T-cell (primary cell): ENCODE measurements around the gene C2CD3. TPM values are rescaled to one million over a fixed set of nuclear protein-coding genes. Genes with fewer than 3 reads are reported as not detected.

ENCODE experiments used
- ATAC-seq, 4 experiments: fragments of 200-7000 bp in 3 of 4; fragments of 150-1000 bp in 1 of 4; cut with Tn5 transposase; replicated peaks in 1 of 4; 1 replicate in 3 of 4; 2 replicates in 1 of 4; pipeline ENCODE4 v1.10.0; 2021; ENCODE audit warnings: moderate library complexity in 3 of 4, mild to moderate bottlenecking in 2 of 4, moderate number of reproducible peaks in 1 of 4
- CTCF ChIA-PET, 2 donors: fragments of 300-600 bp; sonication (Branson Sonifier 250); formaldehyde crosslinking; loops; one replicate each; lab custom pipeline; 2022; ENCODE audit warnings: antibody characterized with exemption in 2 of 2; lab: Charles Lee
- POLR2A ChIA-PET, 2 donors: fragments of 300-600 bp; sonication (Branson Sonifier 250); formaldehyde crosslinking; loops; one replicate each; lab custom pipeline; 2022; ENCODE audit warnings: antibody characterized with exemption in 2 of 2; lab: Charles Lee
- DNase-seq, 35 experiments: peaks; one replicate each; pipeline versions ENCODE4 v3.0.0 to v3.0.0-alpha.2; 2013 to 2023
- H3K27ac ChIP-seq: one replicate; pipeline ENCODE4 v1.5.1; 2013; ENCODE audit warnings: low read length
- H3K27me3 ChIP-seq, 2 experiments: replicated peaks in 1 of 2; 1 replicate in 1 of 2; 2 replicates in 1 of 2; pipeline versions ENCODE4 v1.6.1 to v1.7.0; 2013; ENCODE audit warnings: low read length in 1 of 2, mixed read lengths in 1 of 2; ENCODE audit not compliant: control insufficient read depth in 2 of 2, insufficient read depth in 2 of 2; ENCODE audit errors: extremely low read depth in 1 of 2
- H3K36me3 ChIP-seq, 2 donors: 1 replicate in 1 of 2; 2 replicates in 1 of 2; pipeline versions ENCODE4 v1.6.1 to v1.7.0; 2013; ENCODE audit warnings: low read length in 1 of 2; ENCODE audit not compliant: control insufficient read depth in 2 of 2, insufficient read depth in 1 of 2; ENCODE audit errors: extremely low read depth in 1 of 2
- H3K4me1 ChIP-seq, 2 experiments: 1 replicate in 1 of 2; 2 replicates in 1 of 2; pipeline versions ENCODE4 v1.6.1 to v1.7.0; 2013; ENCODE audit warnings: low read length in 2 of 2, mixed read lengths in 1 of 2; ENCODE audit not compliant: insufficient read depth in 2 of 2, control insufficient read depth in 1 of 2; ENCODE audit errors: extremely low read depth in 1 of 2
- H3K4me3 ChIP-seq, 2 donors: 1 replicate in 1 of 2; 2 replicates in 1 of 2; pipeline versions ENCODE4 v1.5.1 to v1.7.0; 2013; ENCODE audit warnings: mild to moderate bottlenecking in 2 of 2, low read length in 1 of 2, moderate library complexity in 1 of 2; ENCODE audit not compliant: control insufficient read depth in 1 of 2; ENCODE audit errors: extremely low read depth in 1 of 2
- H3K9me3 ChIP-seq: 2 replicates; pipeline ENCODE4 v1.7.0; 2013
- H3K27ac Mint-ChIP-seq, 2 donors: one replicate each; pipeline ENCODE4 v1.8.0; 2020 to 2021; ENCODE audit warnings: mild to moderate bottlenecking in 2 of 2, mixed read lengths in 2 of 2
- H3K27me3 Mint-ChIP-seq, 2 donors: one replicate each; pipeline ENCODE4 v1.8.0; 2021 to 2022; ENCODE audit warnings: mixed read lengths in 2 of 2
- H3K36me3 Mint-ChIP-seq: one replicate; pipeline ENCODE4 v1.8.0; 2021; ENCODE audit warnings: mixed read lengths
- H3K4me1 Mint-ChIP-seq, 3 donors: one replicate each; pipeline ENCODE4 v1.8.0; 2020 to 2022; ENCODE audit warnings: mixed read lengths in 3 of 3, mild to moderate bottlenecking in 1 of 3
- H3K4me3 Mint-ChIP-seq, 3 donors: one replicate each; pipeline ENCODE4 v1.8.0; 2020 to 2022; ENCODE audit warnings: mild to moderate bottlenecking in 3 of 3, mixed read lengths in 3 of 3, moderate library complexity in 3 of 3
- H3K9me3 Mint-ChIP-seq, 3 donors: one replicate each; pipeline ENCODE4 v1.8.0; 2020 to 2022; ENCODE audit warnings: mixed read lengths in 3 of 3
- WGBS: methylation state at CpG from one replicate; pipeline ENCODE4 v1.1.5; 2013; ENCODE audit warnings: missing lambda C conversion rate; ENCODE audit not compliant: insufficient coverage; 5-methylcytosine and 5-hydroxymethylcytosine counted together
- total RNA-seq, 35 experiments: library from RNA in 6 of 35; stranded (reverse) in 6 of 35; fragments of 120-200 nt in 1 of 35; gene quantifications; one replicate each; pipeline versions ENCODE4 v1.2.1 to v1.2.4 and lab custom pipeline; 2013 to 2026

Gene C2CD3
- total RNA-seq, 5 donors from 2014 or later (not counting 1 experiment from before 2014, with no cell fraction given) = 37.0 to 47.7 (median 41.0) TPM

DNA sequence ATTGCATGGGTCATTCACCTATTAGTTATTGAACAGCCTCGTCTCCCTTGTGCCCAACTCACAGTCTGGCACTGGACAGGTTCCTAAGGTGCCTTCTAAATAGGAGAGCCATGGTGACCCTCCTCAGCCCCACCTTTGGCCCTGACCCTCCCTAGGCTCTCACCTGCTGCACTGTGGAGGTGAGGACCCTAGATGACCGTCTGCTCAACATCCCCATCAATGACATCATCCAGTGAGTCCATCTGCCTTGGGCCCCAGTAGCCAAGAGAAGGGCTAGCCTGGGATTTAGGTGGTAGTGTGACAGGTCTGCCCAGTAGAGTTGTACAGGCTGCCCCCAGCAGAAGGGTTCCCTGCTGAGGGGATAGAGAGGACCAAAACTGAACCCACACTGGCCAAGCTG is 201.7 kb downstream of the C2CD3 start:
- peak overlapping the region; percentile 76 for H3K27ac ChIP-seq
- H3K4me1 Mint-ChIP-seq = peaks cover 72 to 87% (median 83%) of the 10 kb centered on the region in 3 donors

DNA sequence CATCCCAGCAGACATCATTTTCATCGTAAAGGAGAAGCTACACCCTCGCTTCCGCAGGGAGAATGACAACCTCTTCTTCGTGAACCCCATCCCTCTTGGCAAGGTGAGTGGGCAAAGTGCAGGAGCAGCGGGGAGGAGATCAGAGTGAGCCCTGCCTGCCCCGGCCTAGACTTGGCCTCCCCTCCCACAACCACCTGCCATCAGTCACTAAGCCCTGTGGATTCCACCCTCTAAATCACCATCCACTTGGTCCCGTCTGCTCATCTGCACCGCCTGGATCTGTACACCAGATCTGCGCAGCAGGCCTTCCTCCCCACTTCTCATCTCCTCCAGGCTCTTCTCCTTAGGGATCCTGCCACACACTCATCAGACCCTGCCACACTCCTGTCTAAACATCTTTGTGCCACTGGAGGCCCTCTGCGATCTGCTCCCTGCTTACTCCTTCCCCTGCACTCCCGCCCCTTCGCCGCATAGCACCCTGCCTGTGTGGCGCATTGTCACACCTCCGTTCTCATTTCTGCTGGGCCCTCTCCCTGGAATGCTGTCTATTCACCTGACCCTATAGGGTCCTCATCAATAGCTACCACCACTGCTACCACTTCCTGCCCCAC is 202.3 kb downstream of the C2CD3 start:
- ChIA-PET CTCF (interaction anchor here in 1 of 2 donors (4.5 kb wide), 1 partner anchor 13 kb away, joined by 15 read pairs; the partner anchor contains the start of gene UCP2), POLR2A (interaction anchor here (0.8 to 1.6 kb wide), 2 partner anchors 11 kb away, joined by 3 to 11 read pairs; no protein-coding TSS in a partner anchor)
- Mint-ChIP-seq H3K36me3 (no peaks in the 10 kb centered on the region), H3K27ac (peak overlapping the region; percentile 98 to 100), H3K4me1 (peaks cover 70 to 84% (median 80%) of the 10 kb centered on the region in 3 donors), H3K4me3 (peak overlapping the region in 1 of 3 donors; percentile 89), H3K9me3 (no peaks in the 10 kb centered on the region), H3K27me3 (no peaks in the 10 kb centered on the region)
- no peaks in the 10 kb centered on the region for H3K27me3 ChIP-seq
- H3K4me3 ChIP-seq = no peak overlapping the region
- peak overlapping the region; percentile 76 for H3K27ac ChIP-seq
- DNase-seq (no peak), ATAC-seq (no peak)
- H3K4me1 ChIP-seq = peaks cover 51 to 96% of the 10 kb centered on the region in 2 experiments
- peaks cover 0 to 4% of the 10 kb centered on the region in 2 donors for H3K36me3 ChIP-seq
- no peaks in the 10 kb centered on the region for H3K9me3 ChIP-seq
- WGBS = 89% methylated on average over 14 of the region's 15 CpGs

More for the DNA sequence above, 201.7 kb downstream of the C2CD3 start:
- H3K9me3 Mint-ChIP-seq = no peaks in the 10 kb centered on the region
- no peak for DNase-seq
- Histone ChIP-seq H3K27me3 (no peaks in the 10 kb centered on the region), H3K9me3 (no peaks in the 10 kb centered on the region), H3K4me1 (peaks cover 51 to 100% of the 10 kb centered on the region in 2 experiments), H3K36me3 (peaks cover under 1 to 5% of the 10 kb centered on the region in 2 donors), H3K4me3 (no peak overlapping the region)
- H3K4me3 Mint-ChIP-seq = peak overlapping the region in 1 of 3 donors; percentile 89
- peaks cover 3% of the 10 kb centered on the region for H3K36me3 Mint-ChIP-seq
- 100% methylated on average over 1 of the region's 2 CpGs for WGBS
- H3K27me3 Mint-ChIP-seq = no peaks in the 10 kb centered on the region
- ChIA-PET POLR2A (interaction anchor here (1.1 to 2.9 kb wide), 5 partner anchors 12 to 36 kb away, joined by 4 to 15 read pairs (median 5); no protein-coding TSS in a partner anchor), CTCF (interaction anchor here in 1 of 2 donors (1.0 to 4.5 kb wide), 2 partner anchors 12 to 41 kb away, joined by 3 to 15 read pairs; partner anchors contain the start of gene UCP2)
- ATAC-seq = no peak
- peak overlapping the region; percentile 98 to 100 for H3K27ac Mint-ChIP-seq

DNA sequence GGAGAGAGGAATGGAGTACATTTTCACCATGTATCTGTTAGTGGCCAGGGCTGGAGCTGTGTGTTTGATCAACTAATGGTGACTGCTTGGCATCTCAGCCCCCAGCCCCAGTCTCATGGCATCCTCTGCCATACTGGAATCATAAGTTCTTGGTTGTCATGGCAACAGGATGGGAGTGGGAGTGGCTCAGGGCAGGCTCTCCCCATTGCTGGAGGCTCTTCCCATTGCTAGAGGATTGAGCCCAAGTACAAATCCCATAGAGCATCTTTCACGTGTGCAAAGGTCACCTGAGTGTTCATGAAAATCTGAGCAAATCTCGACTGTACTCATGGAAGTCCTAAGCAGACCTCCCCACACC is 205.1 kb downstream of the C2CD3 start:
- 60% methylated on average over 2 of the region's 2 CpGs for WGBS
- Histone ChIP-seq H3K27ac (no peak overlapping the region), H3K4me3 (no peak overlapping the region), H3K9me3 (no peaks in the 10 kb centered on the region), H3K27me3 (peaks cover 0 to 3% of the 10 kb centered on the region in 2 experiments), H3K36me3 (no peaks in the 10 kb centered on the region), H3K4me1 (peaks cover 36 to 68% of the 10 kb centered on the region in 2 experiments)
- H3K27ac Mint-ChIP-seq = peak overlapping the region; percentile 79
- H3K4me1 Mint-ChIP-seq = peaks cover 42 to 57% (median 53%) of the 10 kb centered on the region in 3 donors
- CTCF ChIA-PET = no interaction called here
- no peak for ATAC-seq
- POLR2A ChIA-PET = interaction anchor here in 1 of 2 donors (1.3 kb wide), 1 partner anchor 14 kb away, joined by 6 read pairs; no protein-coding TSS in a partner anchor
- no peaks in the 10 kb centered on the region for H3K27me3 Mint-ChIP-seq
- peak overlapping the region in 1 of 3 donors; percentile 27 for H3K4me3 Mint-ChIP-seq
- no peak for DNase-seq
- H3K9me3 Mint-ChIP-seq = no peaks in the 10 kb centered on the region
- H3K36me3 Mint-ChIP-seq = no peaks in the 10 kb centered on the region

DNA sequence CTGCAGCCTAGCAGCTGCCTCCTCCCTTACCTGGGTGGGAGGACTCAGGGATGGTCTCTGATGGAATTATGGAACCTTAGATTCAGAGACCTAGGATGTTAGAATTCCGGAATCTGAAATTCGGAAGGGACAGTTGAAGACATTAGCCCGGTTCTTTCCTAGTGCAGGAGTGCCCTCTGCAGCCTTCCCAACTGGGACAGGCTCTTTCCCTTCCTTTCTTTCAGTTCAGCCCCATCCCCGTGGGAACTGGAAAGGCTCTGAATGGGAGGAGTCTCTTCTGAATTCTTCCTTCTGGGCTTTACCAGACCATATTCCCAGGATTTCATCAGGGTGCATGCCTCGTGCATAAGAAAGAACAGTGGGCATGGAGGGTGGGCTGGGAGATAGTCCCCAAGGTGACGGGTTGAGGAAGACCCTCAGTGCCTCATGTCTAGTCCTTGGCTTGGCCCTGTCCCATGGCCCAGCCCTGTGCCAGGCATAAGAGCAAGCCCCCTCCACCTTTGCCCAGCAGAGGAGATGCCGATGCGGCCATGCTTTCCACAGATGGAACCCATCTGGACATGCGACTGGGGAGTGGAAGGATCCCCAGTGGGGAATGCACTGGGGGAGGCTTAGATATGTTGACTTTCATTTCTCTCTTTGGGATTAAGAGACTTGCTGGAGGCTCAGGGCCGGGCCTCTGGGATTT is 205.6 kb downstream of the C2CD3 start:
- 82% methylated on average over 5 of the region's 10 CpGs for WGBS
- ChIA-PET CTCF (interaction anchor here (0.8 to 1.8 kb wide), 5 partner anchors 15 to 68 kb away, joined by 3 to 7 read pairs (median 4); no protein-coding TSS in a partner anchor), POLR2A (no interaction called here)
- H3K36me3 Mint-ChIP-seq = no peaks in the 10 kb centered on the region
- no peaks in the 10 kb centered on the region for H3K9me3 Mint-ChIP-seq
- peak overlapping the region in 1 of 2 donors; percentile 27 for H3K4me3 ChIP-seq
- H3K27me3 Mint-ChIP-seq = no peaks in the 10 kb centered on the region
- ATAC-seq = no peak
- no peaks in the 10 kb centered on the region for H3K9me3 ChIP-seq
- peak overlapping the region in 1 of 2 donors; percentile 55 for H3K27ac Mint-ChIP-seq
- no peak for DNase-seq
- H3K4me3 Mint-ChIP-seq = peak overlapping the region in 1 of 3 donors; percentile 67
- peaks cover 37 to 52% (median 48%) of the 10 kb centered on the region in 3 donors for H3K4me1 Mint-ChIP-seq
- no peaks in the 10 kb centered on the region for H3K36me3 ChIP-seq
- peaks cover 0 to 3% of the 10 kb centered on the region in 2 experiments for H3K27me3 ChIP-seq
- H3K4me1 ChIP-seq = peaks cover 32 to 63% of the 10 kb centered on the region in 2 experiments
- no peak overlapping the region for H3K27ac ChIP-seq

DNA sequence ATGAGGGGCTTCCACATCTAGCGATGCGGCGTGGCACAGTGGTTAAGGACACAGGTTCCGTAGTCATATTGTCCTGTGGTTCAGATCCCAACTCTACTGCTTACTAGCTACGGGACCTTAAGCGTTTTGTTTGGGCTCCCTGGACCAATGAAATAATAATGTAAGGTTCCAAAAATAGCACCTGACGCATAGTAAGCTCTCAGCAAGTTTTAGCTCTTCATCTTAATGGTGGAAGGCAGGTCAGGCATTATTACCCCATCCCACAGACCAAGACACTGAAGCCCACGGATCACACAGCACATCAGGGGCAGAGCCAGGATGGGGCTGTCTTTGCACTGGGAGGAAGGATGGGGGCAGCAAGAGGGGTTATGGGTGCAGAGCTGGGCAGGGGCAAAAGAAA is 206.9 kb downstream of the C2CD3 start:
- ATAC-seq (peak in 1 of 4 experiments; percentile 5), DNase-seq (no peak)
- Histone ChIP-seq H3K4me3 (no peak overlapping the region), H3K27me3 (peaks cover 0 to 3% of the 10 kb centered on the region in 2 experiments), H3K36me3 (no peaks in the 10 kb centered on the region), H3K9me3 (no peaks in the 10 kb centered on the region), H3K27ac (no peak overlapping the region), H3K4me1 (peaks cover 18 to 50% of the 10 kb centered on the region in 2 experiments)
- POLR2A ChIA-PET = interaction anchor here in 1 of 2 donors (0.7 to 0.9 kb wide), 2 partner anchors 15 to 50 kb away, joined by 3 to 4 read pairs; no protein-coding TSS in a partner anchor
- 67% methylated on average over 3 of the region's 8 CpGs for WGBS
- Mint-ChIP-seq H3K36me3 (no peaks in the 10 kb centered on the region), H3K9me3 (no peaks in the 10 kb centered on the region), H3K27me3 (no peaks in the 10 kb centered on the region), H3K4me3 (peak overlapping the region in 1 of 3 donors; percentile 67), H3K4me1 (peaks cover 24 to 38% (median 34%) of the 10 kb centered on the region in 3 donors), H3K27ac (peak overlapping the region; percentile 62 to 82)
- CTCF ChIA-PET = interaction anchor here (0.5 to 1.8 kb wide), 9 partner anchors 9 to 428 kb away, joined by 3 to 7 read pairs (median 4); no protein-coding TSS in a partner anchor
